HepG2 (cell line): ENCODE measurements around the gene RER1. TPM values are rescaled to one million over a fixed set of nuclear protein-coding genes. Genes with fewer than 3 reads are reported as not detected.

Source experiments
- ATAC-seq: fragments of 200-7000 bp; cut with Tn5 transposase; 3 replicates; pipeline ENCODE4 v1.9.1; 2020; ENCODE audit warnings: mild to moderate bottlenecking, moderate library complexity
- BruUV-seq: library from RNA; stranded (reverse); fragments of 400-500 nt; replicated peaks from 2 replicates; lab custom pipeline; 2021; lab: Mats Ljungman, UMichigan
- CTCF ChIA-PET: fragments of 300-600 bp; formaldehyde crosslinking; extraction: SDS; loops from one replicate; lab custom pipeline; 2021; ENCODE audit warnings: low total read pairs, inconsistent platforms, low intra/inter-chr PET ratio; lab: Yijun Ruan, JAX
- POLR2A ChIA-PET: fragments of 350-600 bp; sonication (Branson Sonifier 250); formaldehyde crosslinking; loops from one replicate; lab custom pipeline; 2020; ENCODE audit warnings: antibody characterized with exemption, inconsistent platforms; lab: Yijun Ruan, JAX
- DNase-seq: peaks from one replicate; pipeline ENCODE4 v3.0.0-alpha.2; 2015; ENCODE audit warnings: low spot score
- FAIRE-seq: peaks from 3 replicates; lab custom pipeline; 2011; peaks lifted over from hg19 to GRCh38; lab: Jason Lieb, UNC
- H2AFZ ChIP-seq: one replicate; pipeline ENCODE4 v1.6.1; 2011; ENCODE audit warnings: low read length, inconsistent platforms
- H3K27ac ChIP-seq: fragments of 300-600 bp; 3 replicates; pipeline ENCODE4 v1.8.0; 2011; ENCODE audit warnings: mixed run types, mild to moderate bottlenecking, mixed read lengths, low read length, inconsistent platforms; ENCODE audit not compliant: insufficient read depth; ENCODE audit errors: extremely low read length
- H3K27me3 ChIP-seq, 2 experiments: fragments of 200-600 bp in 1 of 2; 2 replicates in 1 of 2; 3 replicates in 1 of 2; pipeline versions ENCODE4 v1.6.0 to v1.8.0; 2011; ENCODE audit warnings: low read length in 2 of 2, mild to moderate bottlenecking in 2 of 2, moderate library complexity in 2 of 2, inconsistent platforms in 1 of 2; ENCODE audit not compliant: insufficient read depth in 2 of 2, control insufficient read depth in 1 of 2
- H3K36me3 ChIP-seq, 2 experiments: fragments of 200-600 bp in 1 of 2; replicated peaks in 1 of 2; 2 replicates in 1 of 2; 3 replicates in 1 of 2; pipeline versions ENCODE4 v1.5.1 to v1.8.0; 2011; ENCODE audit warnings: low read length in 2 of 2, inconsistent platforms in 1 of 2; ENCODE audit not compliant: insufficient read depth in 2 of 2, control insufficient read depth in 1 of 2
- H3K4me1 ChIP-seq: 2 replicates; pipeline ENCODE4 v1.5.1; 2012; ENCODE audit warnings: low read length, inconsistent platforms; ENCODE audit not compliant: insufficient read depth
- H3K4me2 ChIP-seq: 2 replicates; pipeline ENCODE4 v1.6.0; 2011; ENCODE audit warnings: low read depth, low read length, inconsistent platforms
- H3K4me3 ChIP-seq, 3 experiments: fragments of 200-600 bp in 1 of 3; sonication (generic), shearing (Covaris generic) in 1 of 3; replicated peaks in 1 of 3; 2 replicates each; pipeline ENCODE4 v1.5.1; 2011 to 2016; ENCODE audit warnings: low read length in 3 of 3, inconsistent platforms in 2 of 3, low read depth in 2 of 3, mild to moderate bottlenecking in 2 of 3, control low read depth in 1 of 3, mixed read lengths in 1 of 3; ENCODE audit not compliant: insufficient read depth in 1 of 3
- H3K79me2 ChIP-seq: one replicate; pipeline ENCODE4 v1.6.1; 2011; ENCODE audit warnings: low read length, inconsistent platforms; ENCODE audit not compliant: insufficient read depth
- H3K9ac ChIP-seq: 2 replicates; pipeline ENCODE4 v1.6.0; 2011; ENCODE audit warnings: mild to moderate bottlenecking, low read depth, low read length, inconsistent platforms; ENCODE audit not compliant: insufficient read depth
- H3K9me3 ChIP-seq: 2 replicates; pipeline ENCODE4 v1.5.1; 2012; ENCODE audit warnings: mild to moderate bottlenecking, low read length
- H4K20me1 ChIP-seq: 2 replicates; pipeline ENCODE4 v1.6.0; 2011; ENCODE audit warnings: inconsistent platforms, mild to moderate bottlenecking, low read length, moderate library complexity; ENCODE audit not compliant: insufficient read depth
- CENPX ChIP-seq: sonication (generic); formaldehyde crosslinking; IDR thresholded peaks from 2 replicates; pipeline ENCODE4 v1.9.0; 2021; ENCODE audit warnings: mild to moderate bottlenecking, missing genetic modification reagents, moderate library complexity
- CSRNP1 ChIP-seq: sonication (generic); formaldehyde crosslinking; IDR thresholded peaks from 2 replicates; pipeline ENCODE4 v1.8.1; 2023; ENCODE audit warnings: mild to moderate bottlenecking, missing genetic modification reagents
- FOSL1 ChIP-seq: sonication (generic); formaldehyde crosslinking; IDR thresholded peaks from 2 replicates; pipeline ENCODE4 v1.9.0; 2021; ENCODE audit warnings: missing genetic modification reagents, borderline replicate concordance
- HBP1 ChIP-seq: IDR thresholded peaks from 2 replicates; pipeline ENCODE4 v1.6.1; 2016; ENCODE audit warnings: low read depth, control low read depth
- KDM5A ChIP-seq: fragments of 200-600 bp; sonication (generic); IDR thresholded peaks from 2 replicates; pipeline ENCODE4 v1.7.0; 2018; ENCODE audit warnings: antibody characterized with exemption, mild to moderate bottlenecking, low read length, borderline replicate concordance
- MTA1 ChIP-seq: sonication (generic); formaldehyde crosslinking; IDR thresholded peaks from 2 replicates; pipeline ENCODE4 v1.4.0; 2020; ENCODE audit warnings: missing genetic modification reagents, mild to moderate bottlenecking, borderline replicate concordance
- NFATC3 ChIP-seq: sonication (generic); formaldehyde crosslinking; IDR thresholded peaks from 2 replicates; pipeline ENCODE4 v1.5.1; 2020; ENCODE audit warnings: mild to moderate bottlenecking, missing genetic modification reagents
- PATZ1 ChIP-seq: sonication (generic); formaldehyde crosslinking; IDR thresholded peaks from 2 replicates; pipeline ENCODE4 v1.4.0; 2020; ENCODE audit warnings: missing genetic modification reagents
- RAD21 ChIP-seq: fragments of 450-650 bp; formaldehyde crosslinking; IDR thresholded peaks from 2 replicates; pipeline ENCODE4 v1.5.0; 2020; ENCODE audit warnings: mild to moderate bottlenecking
- RBM22 ChIP-seq: fragments of 200-400 bp; formaldehyde crosslinking; optimal IDR thresholded peaks from 2 replicates; pipeline ENCODE3; 2017; ENCODE audit warnings: mild to moderate bottlenecking, low read length, moderate library complexity
- SMC3 ChIP-seq: IDR thresholded peaks from 2 replicates; pipeline ENCODE4 v1.6.1; 2011; ENCODE audit warnings: low read length, improper control_type of control experiment
- ZNF235 ChIP-seq: sonication (generic); formaldehyde crosslinking; IDR thresholded peaks from 2 replicates; pipeline ENCODE4 v1.8.1; 2023; ENCODE audit warnings: mild to moderate bottlenecking, missing genetic modification reagents, borderline replicate concordance
- ZNF451 ChIP-seq: sonication (generic); formaldehyde crosslinking; IDR thresholded peaks from 2 replicates; pipeline ENCODE4 v1.5.0; 2020; ENCODE audit warnings: mild to moderate bottlenecking, missing genetic modification reagents
- ZNF800 ChIP-seq: sonication (generic); formaldehyde crosslinking; IDR thresholded peaks from 2 replicates; pipeline ENCODE4 v1.4.0; 2020; ENCODE audit warnings: missing genetic modification reagents
- WGBS: methylation state at CpG from one replicate; pipeline ENCODE4 v1.1.6; 2017; ENCODE audit warnings: low lambda C conversion rate; 5-methylcytosine and 5-hydroxymethylcytosine counted together
- in situ Hi-C: cut with HindIII; loops from 2 replicates; pipeline ENCODE4 v1.10.0; 2017; ENCODE audit warnings: low pct_unique_long_range_greater_than_20kb; ENCODE audit not compliant: extremely low pct_ligation_motif_present
- intact Hi-C: fragments of 100-400 bp; cut with micrococcal nuclease; formaldehyde crosslinking; loops from one replicate; pipeline ENCODE4 v1.10.0; 2022; ENCODE audit not compliant: unreplicated experiment
- polyA plus RNA-seq, 8 experiments: library from polyadenylated mRNA; depleted of rRNA in 3 of 8; stranded (reverse) in 7 of 8; unstranded in 1 of 8; fragments of >200 nt; fragmentation: Illumina TruSeq in 4 of 8; extraction: Trizol in 4 of 8; gene quantifications; 2 replicates each; pipeline versions ENCODE4 v1.2.1 to v1.2.3, GENCODE V29; 2011 to 2016; ENCODE audit warnings: low read depth in 4 of 8, missing spikeins in 1 of 8, mixed read lengths in 1 of 8; ENCODE audit not compliant: insufficient read depth in 1 of 8
- total RNA-seq, 5 experiments: library from RNA; depleted of rRNA; stranded (reverse); fragments of >200 nt; fragmentation: Illumina TruSeq; extraction: Trizol; gene quantifications; 2 replicates each; pipeline ENCODE4 v1.2.3, GENCODE V29; 2016; ENCODE audit warnings: low read depth in 1 of 5

Gene RER1
- total and polyA plus RNA-seq, 2 of the 13 experiments (the other 11 are each of a cell fraction or from before 2014, with no cell fraction given) = 128 to 164 TPM

GRCh38 chr1:2414297-2414958 lies 22.8 kb downstream of the RER1 start:
- ChIA-PET POLR2A (interaction anchor here (1.0 to 1.5 kb wide), 4 partner anchors 23 to 142 kb away, joined by 3 to 5 read pairs (median 4); partner anchors contain the start of genes MORN1 and RER1), CTCF (interaction anchor here (0.9 to 2.7 kb wide), 3 partner anchors 112 to 142 kb away, joined by 3 to 18 read pairs (median 5); partner anchors contain the start of genes PANK4 and TNFRSF14)
- H3K27ac ChIP-seq = peak overlapping the region; percentile 100
- DNase-seq (peak; percentile 51), FAIRE-seq (peak; percentile 32), ATAC-seq (peak; percentile 44)
- peaks cover 8 to 42% of the 10 kb centered on the region in 2 experiments for H3K27me3 ChIP-seq
- in situ Hi-C loops = loop anchor here (5.0 kb wide), 1 partner anchor 133 kb away; no protein-coding TSS in a partner anchor
- H4K20me1 ChIP-seq = no peaks in the 10 kb centered on the region
- no TSS peak for BruUV-seq
- H3K36me3 ChIP-seq = peaks cover 6 to 10% of the 10 kb centered on the region in 2 experiments; a peak in 3 of 5 replicates
- peaks cover 17% of the 10 kb centered on the region for H3K79me2 ChIP-seq
- peaks cover 34% of the 10 kb centered on the region for H3K4me1 ChIP-seq
- H3K4me2 ChIP-seq = peak overlapping the region; percentile 85
- H3K9me3 ChIP-seq = no peaks in the 10 kb centered on the region
- intact Hi-C loops = loop anchor here (1.0 kb wide), 1 partner anchor 134 kb away; no protein-coding TSS in a partner anchor
- H3K9ac ChIP-seq = peak overlapping the region; percentile 100
- 0% methylated on average over 10 of the region's 25 CpGs for WGBS
- no peak overlapping the region for H2AFZ ChIP-seq
- H3K4me3 ChIP-seq = peak overlapping the region; percentile 38 to 94 (median 85); a peak in 5 of 6 replicates
- TF ChIP-seq ZNF451 (CRISPR knock-in tag) (0 out of 2 replicates have a peak, but pooled peaks have one; percentile 23), RBM22 (no peak), FOSL1 (CRISPR knock-in tag) (0 out of 2 replicates have a peak, but pooled peaks have one; percentile 16), CENPX (CRISPR knock-in tag) (no peak), HBP1 (CRISPR knock-in tag) (peak; percentile 47; the same call in 1 of the 2 replicates), SMC3 (peak; percentile 49; the same call in 1 of the 2 replicates), MTA1 (CRISPR knock-in tag) (no peak), CSRNP1 (CRISPR knock-in tag) (no peak), NFATC3 (CRISPR knock-in tag) (0 out of 2 replicates have a peak, but pooled peaks have one; percentile 47), ZNF800 (CRISPR knock-in tag) (0 out of 2 replicates have a peak, but pooled peaks have one; percentile 5), RAD21 (peak; percentile 92), KDM5A (0 out of 2 replicates have a peak, but pooled peaks have one; percentile 49), ZNF235 (CRISPR knock-in tag) (0 out of 2 replicates have a peak, but pooled peaks have one; percentile 48), PATZ1 (CRISPR knock-in tag) (0 out of 2 replicates have a peak, but pooled peaks have one; percentile 14)
